Astrocyte (in vitro differentiated cells and primary cell): ENCODE data around the gene NIP7. TPM values are rescaled to one million over a fixed set of nuclear protein-coding genes. Genes with fewer than 3 reads are reported as not detected.
A peak's percentile ranks its signal among the peaks of the same experiment; 100 is the strongest.

Experiments
- DNase-seq: peaks from one replicate; pipeline ENCODE4 v3.0.0-alpha.2; 2010; ENCODE audit warnings: low read depth
- FAIRE-seq: peaks from 2 replicates; lab custom pipeline; 2011; peaks lifted over from hg19 to GRCh38; lab: Jason Lieb, UNC
- H2AFZ ChIP-seq: 2 replicates; pipeline ENCODE4 v1.6.0; 2012; ENCODE audit warnings: low read depth, low read length, inconsistent platforms
- H3K27ac ChIP-seq: 2 replicates; pipeline ENCODE4 v1.5.1; 2011; ENCODE audit warnings: low read depth, low read length, inconsistent platforms
- H3K27me3 ChIP-seq: 2 replicates; pipeline ENCODE4 v1.6.0; 2011; ENCODE audit warnings: low read length, inconsistent platforms; ENCODE audit not compliant: insufficient read depth
- H3K36me3 ChIP-seq: 2 replicates; pipeline ENCODE4 v1.5.1; 2011; ENCODE audit warnings: low read length, inconsistent platforms; ENCODE audit not compliant: insufficient read depth
- H3K4me1 ChIP-seq: 2 replicates; pipeline ENCODE4 v1.5.1; 2011; ENCODE audit warnings: low read length, inconsistent platforms; ENCODE audit not compliant: insufficient read depth
- H3K4me2 ChIP-seq: 2 replicates; pipeline ENCODE4 v1.6.0; 2012; ENCODE audit warnings: low read length, inconsistent platforms
- H3K4me3 ChIP-seq: 2 replicates; pipeline ENCODE4 v1.5.1; 2011; ENCODE audit warnings: low read depth, mild to moderate bottlenecking, low read length, inconsistent platforms; ENCODE audit not compliant: insufficient read depth
- H3K79me2 ChIP-seq: 2 replicates; pipeline ENCODE4 v1.6.0; 2012; ENCODE audit warnings: mild to moderate bottlenecking, low read length, inconsistent platforms; ENCODE audit not compliant: insufficient read depth
- H3K9ac ChIP-seq: 2 replicates; pipeline ENCODE4 v1.6.0; 2012; ENCODE audit warnings: mild to moderate bottlenecking, low read length, inconsistent platforms
- H3K9me3 ChIP-seq: 2 replicates; pipeline ENCODE4 v1.5.1; 2012; ENCODE audit warnings: low read depth, mild to moderate bottlenecking, low read length, inconsistent platforms; ENCODE audit not compliant: insufficient read depth
- H4K20me1 ChIP-seq: 2 replicates; pipeline ENCODE4 v1.6.0; 2012; ENCODE audit warnings: low read length, inconsistent platforms; ENCODE audit not compliant: insufficient read depth
- H3K27ac Mint-ChIP-seq: one replicate; pipeline ENCODE4 v1.8.0; 2021; ENCODE audit warnings: mild to moderate bottlenecking, mixed read lengths; ENCODE audit not compliant: unreplicated experiment
- H3K27me3 Mint-ChIP-seq: one replicate; pipeline ENCODE4 v1.8.0; 2021; ENCODE audit warnings: low read depth, mixed read lengths; ENCODE audit not compliant: unreplicated experiment
- H3K36me3 Mint-ChIP-seq: one replicate; pipeline ENCODE4 v1.8.0; 2021; ENCODE audit warnings: low read depth, mixed read lengths; ENCODE audit not compliant: unreplicated experiment
- H3K4me1 Mint-ChIP-seq: one replicate; pipeline ENCODE4 v1.8.0; 2021; ENCODE audit warnings: low read depth, mixed read lengths; ENCODE audit not compliant: unreplicated experiment
- H3K4me3 Mint-ChIP-seq: one replicate; pipeline ENCODE4 v1.8.0; 2021; ENCODE audit warnings: mild to moderate bottlenecking, moderate library complexity, mixed read lengths; ENCODE audit not compliant: unreplicated experiment
- H3K9me3 Mint-ChIP-seq: one replicate; pipeline ENCODE4 v1.8.0; 2021; ENCODE audit warnings: mild to moderate bottlenecking, mixed read lengths; ENCODE audit not compliant: unreplicated experiment
- CTCF ChIP-seq: IDR thresholded peaks from 2 replicates; pipeline ENCODE4 v1.5.1; 2011; ENCODE audit warnings: low read depth, mild to moderate bottlenecking, inconsistent platforms, low read length, moderate library complexity; ENCODE audit not compliant: insufficient read depth
- EZH2 ChIP-seq: IDR thresholded peaks from 2 replicates; pipeline ENCODE4 v1.6.1; 2012; ENCODE audit warnings: mild to moderate bottlenecking, low read length, inconsistent platforms; ENCODE audit not compliant: insufficient read depth
- total RNA-seq: library from RNA; stranded (reverse); gene quantifications from 2 replicates; pipeline ENCODE4 v1.2.1, GENCODE V29; 2021

Gene NIP7
- total RNA-seq, 1 donor from 2014 or later = 35.7 TPM

- Histone ChIP-seq H3K4me1 (peaks cover 15% of the 10 kb centered on the region), H3K27ac (no peak overlapping the region), H3K4me2 (no peak overlapping the region), H3K9ac (no peak overlapping the region), H3K36me3 (peaks cover 3% of the 10 kb centered on the region), H4K20me1 (peaks cover 21% of the 10 kb centered on the region), H3K27me3 (no peaks in the 10 kb centered on the region), H2AFZ (no peak overlapping the region), H3K9me3 (no peaks in the 10 kb centered on the region), H3K79me2 (peaks cover 31% of the 10 kb centered on the region), H3K4me3 (no peak overlapping the region)
- Mint-ChIP-seq H3K27ac (no peak overlapping the region), H3K27me3 (no peaks in the 10 kb centered on the region), H3K9me3 (no peaks in the 10 kb centered on the region), H3K4me3 (no peak overlapping the region), H3K36me3 (peaks cover 2% of the 10 kb centered on the region), H3K4me1 (no peaks in the 10 kb centered on the region)
- no peak for FAIRE-seq
- TF ChIP-seq EZH2 (no peak), CTCF (no peak)
- no peak for DNase-seq
Observed at GRCh38 chr16:69309316-69309715, 30.3 kb upstream of the NIP7 start.

- Histone ChIP-seq H3K4me3 (peak within 1 kb of the TSS; percentile 88), H3K79me2 (peaks cover 46% of the 10 kb centered on the region), H3K9ac (peak within 1 kb of the TSS; percentile 93), H3K36me3 (peaks cover 6% of the 10 kb centered on the region), H2AFZ (peak within 1 kb of the TSS; percentile 90), H4K20me1 (peaks cover 35% of the 10 kb centered on the region), H3K4me2 (peak within 1 kb of the TSS; percentile 99), H3K27me3 (no peaks in the 10 kb centered on the region), H3K27ac (peak within 1 kb of the TSS; percentile 75), H3K9me3 (no peaks in the 10 kb centered on the region), H3K4me1 (peaks cover 15% of the 10 kb centered on the region)
- H3K27me3 Mint-ChIP-seq = no peaks in the 10 kb centered on the region
- peak within 1 kb of the TSS; percentile 98 for H3K4me3 Mint-ChIP-seq
- H3K27ac Mint-ChIP-seq = peak within 1 kb of the TSS; percentile 95
- FAIRE-seq (no peak), DNase-seq (peak; percentile 78)
- H3K36me3 Mint-ChIP-seq = peaks cover 5% of the 10 kb centered on the region
- no peaks in the 10 kb centered on the region for H3K4me1 Mint-ChIP-seq
- no peaks in the 10 kb centered on the region for H3K9me3 Mint-ChIP-seq
- TF ChIP-seq EZH2 (no peak), CTCF (peak; percentile 41)
Observed at GRCh38 chr16:69310653-69311532, 28.7 kb upstream of the NIP7 start, which contains the start of gene VPS4A. Gene VPS4A (plus strand): TSS chr16:69311350. CDS start chr16:69311512, 162 bp downstream.
